K562 (cell line): ENCODE data around the gene KRT77. TPM values are rescaled to one million over a fixed set of nuclear protein-coding genes. Genes with fewer than 3 reads are reported as not detected.

ENCODE experiments used
- COPS2 ChIP-seq: fragments of 450-650 bp; conservative IDR thresholded peaks from 2 replicates; pipeline ENCODE4 v1.6.1; 2016; ENCODE audit warnings: mild to moderate bottlenecking, moderate library complexity
- EHMT2 ChIP-seq: fragments of 450-650 bp; IDR thresholded peaks from 2 replicates; pipeline ENCODE4 v1.6.1; 2018; ENCODE audit warnings: antibody characterized with exemption
- EP400 ChIP-seq: fragments of 450-650 bp; IDR thresholded peaks from 2 replicates; pipeline ENCODE4 v1.6.1; 2017; ENCODE audit warnings: antibody characterized with exemption, mild to moderate bottlenecking, moderate library complexity
- LCOR ChIP-seq: sonication (generic); formaldehyde crosslinking; IDR thresholded peaks from 2 replicates; pipeline ENCODE4 v1.8.0; 2022; ENCODE audit warnings: mild to moderate bottlenecking, missing genetic modification reagents
- NELFE ChIP-seq: IDR thresholded peaks from 2 replicates; pipeline ENCODE4 v1.6.1; 2011; ENCODE audit warnings: mild to moderate bottlenecking; ENCODE audit not compliant: insufficient read depth, insufficient read length
- RBFOX2 ChIP-seq: fragments of 200-400 bp; formaldehyde crosslinking; IDR thresholded peaks from 2 replicates; pipeline ENCODE4 v1.6.1; 2017; ENCODE audit warnings: low read depth, mild to moderate bottlenecking, low read length, moderate library complexity
- RBM34 ChIP-seq: fragments of 200-400 bp; formaldehyde crosslinking; IDR thresholded peaks from 2 replicates; pipeline ENCODE4 v1.6.1; 2018; ENCODE audit warnings: low read length, borderline replicate concordance; ENCODE audit not compliant: insufficient read depth
- WHSC1 ChIP-seq: IDR thresholded peaks from one replicate; pipeline ENCODE4 v1.6.1; 2012; ENCODE audit warnings: low read length, control low read depth, inconsistent platforms
- ZNF785 ChIP-seq: fragments of 250-450 bp; sonication (Bioruptor Pico); IDR thresholded peaks from 2 replicates; pipeline ENCODE4 v1.4.0; 2020; ENCODE audit warnings: mild to moderate bottlenecking
- ZNF79 ChIP-seq: fragments of 250-450 bp; sonication (Bioruptor Pico); IDR thresholded peaks from 2 replicates; pipeline ENCODE4 v1.4.0; 2020; ENCODE audit warnings: low read depth, mild to moderate bottlenecking, moderate library complexity
- ZNF830 ChIP-seq: fragments of 250-450 bp; sonication (Bioruptor Pico); IDR thresholded peaks from 2 replicates; pipeline ENCODE4 v1.5.0; 2021; ENCODE audit warnings: mild to moderate bottlenecking
- polyA plus RNA-seq, 8 experiments: library from polyadenylated mRNA; depleted of rRNA in 4 of 8; stranded (reverse) in 5 of 8; unstranded in 3 of 8; fragments of >200 nt; fragmentation: Nextera tagmentation in 2 of 8; fragmentation: Illumina TruSeq in 1 of 8; extraction: Ambion mirVana in 2 of 8; extraction: Trizol in 1 of 8; gene quantifications; 2 replicates each; pipeline versions ENCODE4 v1.2.1 to v1.2.3, GENCODE V29; 2011 to 2014; ENCODE audit warnings: inconsistent platforms in 1 of 8, missing spikeins in 1 of 8
- total RNA-seq, 7 experiments: library from RNA; depleted of rRNA in 6 of 7; stranded (reverse); fragments of >200 nt in 6 of 7; fragmentation: Illumina TruSeq in 2 of 7; extraction: Trizol in 2 of 7; gene quantifications; 2 replicates each; pipeline versions ENCODE4 v1.2.1 to v1.2.3, GENCODE V29; 2011 to 2021; ENCODE audit warnings: low replicate concordance in 1 of 7
- TF ChIP-seq, protein P1 (sequence below): fragments of 450-650 bp; IDR thresholded peaks from 2 replicates; pipeline ENCODE4 v1.6.1; 2017; ENCODE audit warnings: antibody characterized with exemption, mild to moderate bottlenecking
- TF ChIP-seq, protein P2 (sequence below): sonication (generic); IDR thresholded peaks from 2 replicates; pipeline ENCODE4 v1.6.1; 2016
- TF ChIP-seq, protein P3 (sequence below): fragments of 450-650 bp; IDR thresholded peaks from one replicate; pipeline ENCODE4 v1.6.1; 2018; ENCODE audit warnings: mild to moderate bottlenecking, moderate library complexity; ENCODE audit not compliant: partially characterized antibody
- TF ChIP-seq, protein P4 (sequence below): fragments of 150-350 bp; IDR thresholded peaks from 2 replicates; pipeline ENCODE4 v1.6.1; 2014; ENCODE audit warnings: low read depth, mild to moderate bottlenecking, low read length, borderline replicate concordance
- TF ChIP-seq, protein P5 (sequence below): fragments of 450-650 bp; IDR thresholded peaks from 2 replicates; pipeline ENCODE4 v1.6.1; 2016

Gene KRT77
- total and polyA plus RNA-seq, 9 of the 15 experiments (the other 6 are each of a cell fraction or from before 2014, with no cell fraction given), result not detected

DNA sequence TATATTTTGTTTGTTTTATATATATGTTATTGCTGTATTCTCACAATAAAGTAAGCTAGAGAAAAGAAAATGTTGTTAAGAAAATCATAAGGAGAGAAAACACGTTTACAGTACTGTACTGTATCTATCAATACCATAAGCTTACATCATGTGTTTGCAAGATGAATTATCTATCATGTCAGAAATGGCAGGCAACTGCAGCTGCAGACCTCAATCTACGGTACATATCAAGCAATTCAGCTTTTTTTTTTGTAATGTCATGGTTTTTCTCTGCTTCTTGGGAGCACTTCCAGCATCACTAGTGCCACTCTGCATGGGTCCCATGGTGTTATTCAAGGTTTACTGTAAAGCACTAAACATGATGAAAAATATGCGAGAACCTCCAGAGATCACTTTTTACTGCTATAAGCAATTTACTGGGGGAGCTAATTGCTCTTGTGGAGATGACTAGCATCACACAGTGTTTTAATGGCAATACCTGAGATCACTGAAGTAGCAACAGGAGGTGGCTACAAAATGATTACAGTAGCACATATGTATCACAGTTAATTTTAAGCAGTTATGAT is 42.3 kb downstream of the KRT77 start (continued):
- TF ChIP-seq NELFE, result no peak
- TF ChIP-seq ZNF830 (CRISPR knock-in tag), result no peak
- TF ChIP-seq ZNF79 (CRISPR knock-in tag), result no peak
- no peak for TF ChIP-seq EHMT2
- TF ChIP-seq, protein P1, sequence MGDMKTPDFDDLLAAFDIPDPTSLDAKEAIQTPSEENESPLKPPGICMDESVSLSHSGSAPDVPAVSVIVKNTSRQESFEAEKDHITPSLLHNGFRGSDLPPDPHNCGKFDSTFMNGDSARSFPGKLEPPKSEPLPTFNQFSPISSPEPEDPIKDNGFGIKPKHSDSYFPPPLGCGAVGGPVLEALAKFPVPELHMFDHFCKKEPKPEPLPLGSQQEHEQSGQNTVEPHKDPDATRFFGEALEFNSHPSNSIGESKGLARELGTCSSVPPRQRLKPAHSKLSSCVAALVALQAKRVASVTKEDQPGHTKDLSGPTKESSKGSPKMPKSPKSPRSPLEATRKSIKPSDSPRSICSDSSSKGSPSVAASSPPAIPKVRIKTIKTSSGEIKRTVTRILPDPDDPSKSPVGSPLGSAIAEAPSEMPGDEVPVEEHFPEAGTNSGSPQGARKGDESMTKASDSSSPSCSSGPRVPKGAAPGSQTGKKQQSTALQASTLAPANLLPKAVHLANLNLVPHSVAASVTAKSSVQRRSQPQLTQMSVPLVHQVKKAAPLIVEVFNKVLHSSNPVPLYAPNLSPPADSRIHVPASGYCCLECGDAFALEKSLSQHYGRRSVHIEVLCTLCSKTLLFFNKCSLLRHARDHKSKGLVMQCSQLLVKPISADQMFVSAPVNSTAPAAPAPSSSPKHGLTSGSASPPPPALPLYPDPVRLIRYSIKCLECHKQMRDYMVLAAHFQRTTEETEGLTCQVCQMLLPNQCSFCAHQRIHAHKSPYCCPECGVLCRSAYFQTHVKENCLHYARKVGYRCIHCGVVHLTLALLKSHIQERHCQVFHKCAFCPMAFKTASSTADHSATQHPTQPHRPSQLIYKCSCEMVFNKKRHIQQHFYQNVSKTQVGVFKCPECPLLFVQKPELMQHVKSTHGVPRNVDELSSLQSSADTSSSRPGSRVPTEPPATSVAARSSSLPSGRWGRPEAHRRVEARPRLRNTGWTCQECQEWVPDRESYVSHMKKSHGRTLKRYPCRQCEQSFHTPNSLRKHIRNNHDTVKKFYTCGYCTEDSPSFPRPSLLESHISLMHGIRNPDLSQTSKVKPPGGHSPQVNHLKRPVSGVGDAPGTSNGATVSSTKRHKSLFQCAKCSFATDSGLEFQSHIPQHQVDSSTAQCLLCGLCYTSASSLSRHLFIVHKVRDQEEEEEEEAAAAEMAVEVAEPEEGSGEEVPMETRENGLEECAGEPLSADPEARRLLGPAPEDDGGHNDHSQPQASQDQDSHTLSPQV, result no peak
- TF ChIP-seq, protein P2, sequence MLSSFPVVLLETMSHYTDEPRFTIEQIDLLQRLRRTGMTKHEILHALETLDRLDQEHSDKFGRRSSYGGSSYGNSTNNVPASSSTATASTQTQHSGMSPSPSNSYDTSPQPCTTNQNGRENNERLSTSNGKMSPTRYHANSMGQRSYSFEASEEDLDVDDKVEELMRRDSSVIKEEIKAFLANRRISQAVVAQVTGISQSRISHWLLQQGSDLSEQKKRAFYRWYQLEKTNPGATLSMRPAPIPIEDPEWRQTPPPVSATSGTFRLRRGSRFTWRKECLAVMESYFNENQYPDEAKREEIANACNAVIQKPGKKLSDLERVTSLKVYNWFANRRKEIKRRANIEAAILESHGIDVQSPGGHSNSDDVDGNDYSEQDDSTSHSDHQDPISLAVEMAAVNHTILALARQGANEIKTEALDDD, result no peak
- no peak for TF ChIP-seq COPS2
- no peak for TF ChIP-seq RBM34
- no peak for TF ChIP-seq ZNF785 (CRISPR knock-in tag)
- TF ChIP-seq, protein P3, sequence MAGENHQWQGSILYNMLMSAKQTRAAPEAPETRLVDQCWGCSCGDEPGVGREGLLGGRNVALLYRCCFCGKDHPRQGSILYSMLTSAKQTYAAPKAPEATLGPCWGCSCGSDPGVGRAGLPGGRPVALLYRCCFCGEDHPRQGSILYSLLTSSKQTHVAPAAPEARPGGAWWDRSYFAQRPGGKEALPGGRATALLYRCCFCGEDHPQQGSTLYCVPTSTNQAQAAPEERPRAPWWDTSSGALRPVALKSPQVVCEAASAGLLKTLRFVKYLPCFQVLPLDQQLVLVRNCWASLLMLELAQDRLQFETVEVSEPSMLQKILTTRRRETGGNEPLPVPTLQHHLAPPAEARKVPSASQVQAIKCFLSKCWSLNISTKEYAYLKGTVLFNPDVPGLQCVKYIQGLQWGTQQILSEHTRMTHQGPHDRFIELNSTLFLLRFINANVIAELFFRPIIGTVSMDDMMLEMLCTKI, result no peak
- no peak for TF ChIP-seq EP400
- TF ChIP-seq RBFOX2, result no peak
- TF ChIP-seq WHSC1, result no peak
- TF ChIP-seq, protein P4, sequence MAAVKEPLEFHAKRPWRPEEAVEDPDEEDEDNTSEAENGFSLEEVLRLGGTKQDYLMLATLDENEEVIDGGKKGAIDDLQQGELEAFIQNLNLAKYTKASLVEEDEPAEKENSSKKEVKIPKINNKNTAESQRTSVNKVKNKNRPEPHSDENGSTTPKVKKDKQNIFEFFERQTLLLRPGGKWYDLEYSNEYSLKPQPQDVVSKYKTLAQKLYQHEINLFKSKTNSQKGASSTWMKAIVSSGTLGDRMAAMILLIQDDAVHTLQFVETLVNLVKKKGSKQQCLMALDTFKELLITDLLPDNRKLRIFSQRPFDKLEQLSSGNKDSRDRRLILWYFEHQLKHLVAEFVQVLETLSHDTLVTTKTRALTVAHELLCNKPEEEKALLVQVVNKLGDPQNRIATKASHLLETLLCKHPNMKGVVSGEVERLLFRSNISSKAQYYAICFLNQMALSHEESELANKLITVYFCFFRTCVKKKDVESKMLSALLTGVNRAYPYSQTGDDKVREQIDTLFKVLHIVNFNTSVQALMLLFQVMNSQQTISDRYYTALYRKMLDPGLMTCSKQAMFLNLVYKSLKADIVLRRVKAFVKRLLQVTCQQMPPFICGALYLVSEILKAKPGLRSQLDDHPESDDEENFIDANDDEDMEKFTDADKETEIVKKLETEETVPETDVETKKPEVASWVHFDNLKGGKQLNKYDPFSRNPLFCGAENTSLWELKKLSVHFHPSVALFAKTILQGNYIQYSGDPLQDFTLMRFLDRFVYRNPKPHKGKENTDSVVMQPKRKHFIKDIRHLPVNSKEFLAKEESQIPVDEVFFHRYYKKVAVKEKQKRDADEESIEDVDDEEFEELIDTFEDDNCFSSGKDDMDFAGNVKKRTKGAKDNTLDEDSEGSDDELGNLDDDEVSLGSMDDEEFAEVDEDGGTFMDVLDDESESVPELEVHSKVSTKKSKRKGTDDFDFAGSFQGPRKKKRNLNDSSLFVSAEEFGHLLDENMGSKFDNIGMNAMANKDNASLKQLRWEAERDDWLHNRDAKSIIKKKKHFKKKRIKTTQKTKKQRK, result no peak
- TF ChIP-seq LCOR (CRISPR knock-in tag), result no peak
- TF ChIP-seq, protein P5, sequence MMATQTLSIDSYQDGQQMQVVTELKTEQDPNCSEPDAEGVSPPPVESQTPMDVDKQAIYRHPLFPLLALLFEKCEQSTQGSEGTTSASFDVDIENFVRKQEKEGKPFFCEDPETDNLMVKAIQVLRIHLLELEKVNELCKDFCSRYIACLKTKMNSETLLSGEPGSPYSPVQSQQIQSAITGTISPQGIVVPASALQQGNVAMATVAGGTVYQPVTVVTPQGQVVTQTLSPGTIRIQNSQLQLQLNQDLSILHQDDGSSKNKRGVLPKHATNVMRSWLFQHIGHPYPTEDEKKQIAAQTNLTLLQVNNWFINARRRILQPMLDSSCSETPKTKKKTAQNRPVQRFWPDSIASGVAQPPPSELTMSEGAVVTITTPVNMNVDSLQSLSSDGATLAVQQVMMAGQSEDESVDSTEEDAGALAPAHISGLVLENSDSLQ, result peak; percentile 63
